ENCODE data around the gene KRTAP10-12.

GRCh38 chr21:44734841-44735240, 37.9 kb downstream of the KRTAP10-12 start:
- TF ChIP-seq POLR2AphosphoS5 (IDR thresholded peaks at IDR 0.05; ENCODE audit: low read depth, low read length): no peak
- TF ChIP-seq ELF1 (IDR thresholded peaks at IDR 0.05): no peak
- no peak for TF ChIP-seq MAX (IDR thresholded peaks at IDR 0.05; ENCODE audit: low read depth)
- TF ChIP-seq CTCF (IDR thresholded peaks at IDR 0.05): no peak
- TF ChIP-seq RCOR1 (IDR thresholded peaks at IDR 0.05; ENCODE audit: low read length): no peak
- TF ChIP-seq YY1 (IDR thresholded peaks at IDR 0.05; ENCODE audit: low read depth): no peak
- TF ChIP-seq GATA2 (CRISPR knock-in tag; IDR thresholded peaks at IDR 0.05): no peak
- TF ChIP-seq JUND (IDR thresholded peaks at IDR 0.05): no peak
- no peak for TF ChIP-seq NRF1 (IDR thresholded peaks at IDR 0.05; ENCODE audit: low read depth, low read length)
- no peak for TF ChIP-seq EP300 (IDR thresholded peaks at IDR 0.05; ENCODE audit: borderline replicate concordance in 1 of 2, low read depth in 1 of 2, low read length in 1 of 2)
- TF ChIP-seq TCF12 (IDR thresholded peaks at IDR 0.05): no peak
- TF ChIP-seq FOXM1 (IDR thresholded peaks at IDR 0.05; ENCODE audit: low read depth): no peak
- no peak for TF ChIP-seq USF2 (IDR thresholded peaks at IDR 0.05; ENCODE audit: borderline replicate concordance, low read depth, low read length)

Measured in SK-N-SH (cell line).